CD4-positive, alpha-beta T cell (primary cell): ENCODE measurements around the gene VPREB1. TPM values are rescaled to one million over a fixed set of nuclear protein-coding genes. Genes with fewer than 3 reads are reported as not detected.

ENCODE experiments used
- ATAC-seq: fragments of 200-7000 bp; cut with Tn5 transposase; one replicate; pipeline ENCODE4 v1.10.0; 2022; ENCODE audit warnings: mild to moderate bottlenecking; ENCODE audit not compliant: poor library complexity
- CTCF ChIA-PET: fragments of 350-600 bp; sonication (Branson Sonifier 250); formaldehyde crosslinking; loops from one replicate; lab custom pipeline; 2021; ENCODE audit warnings: antibody characterized with exemption, inconsistent platforms; lab: Charles Lee
- POLR2A ChIA-PET: fragments of 350-600 bp; sonication (Branson Sonifier 250); formaldehyde crosslinking; loops from one replicate; lab custom pipeline; 2021; ENCODE audit warnings: antibody characterized with exemption, inconsistent platforms; lab: Charles Lee
- DNase-seq, 14 experiments: peaks; one replicate each; pipeline ENCODE4 v3.0.0-alpha.2; 2013 to 2020; ENCODE audit warnings: mixed read lengths in 2 of 14
- H3K27ac ChIP-seq, 2 donors: one replicate each; pipeline versions ENCODE4 v1.5.1 to v1.7.0; 2013; ENCODE audit warnings: low read length in 2 of 2, low read depth in 1 of 2, mild to moderate bottlenecking in 1 of 2
- H3K27me3 ChIP-seq, 2 experiments: 1 replicate in 1 of 2; 2 replicates in 1 of 2; pipeline versions ENCODE4 v1.6.1 to v1.7.0; 2013; ENCODE audit warnings: low read length in 2 of 2, control low read depth in 1 of 2, mild to moderate bottlenecking in 1 of 2, moderate library complexity in 1 of 2; ENCODE audit not compliant: insufficient read depth in 2 of 2, control insufficient read depth in 1 of 2
- H3K36me3 ChIP-seq: one replicate; pipeline ENCODE4 v1.6.1; 2013; ENCODE audit warnings: low read length, control low read depth; ENCODE audit not compliant: insufficient read depth
- H3K4me1 ChIP-seq: one replicate; pipeline ENCODE4 v1.6.1; 2013; ENCODE audit warnings: low read length, control low read depth; ENCODE audit not compliant: insufficient read depth
- H3K4me3 ChIP-seq: one replicate; pipeline ENCODE4 v1.5.1; 2013; ENCODE audit warnings: mild to moderate bottlenecking, low read length, moderate library complexity
- H3K9me3 ChIP-seq, 2 experiments: 1 replicate in 1 of 2; 2 replicates in 1 of 2; pipeline versions ENCODE4 v1.6.1 to v1.7.0; 2013; ENCODE audit warnings: low read length in 2 of 2, mild to moderate bottlenecking in 2 of 2, control low read depth in 1 of 2, moderate library complexity in 1 of 2; ENCODE audit not compliant: control insufficient read depth in 1 of 2, insufficient read depth in 1 of 2
- H3K27ac Mint-ChIP-seq: one replicate; pipeline ENCODE4 v1.8.0; 2020; ENCODE audit warnings: mixed read lengths
- H3K27me3 Mint-ChIP-seq: one replicate; pipeline ENCODE4 v1.8.0; 2021; ENCODE audit warnings: mixed read lengths
- H3K36me3 Mint-ChIP-seq: one replicate; pipeline ENCODE4 v1.8.0; 2021; ENCODE audit warnings: low read depth, mixed read lengths
- H3K4me1 Mint-ChIP-seq: one replicate; pipeline ENCODE4 v1.8.0; 2021; ENCODE audit warnings: low read depth, mixed read lengths
- H3K4me3 Mint-ChIP-seq: one replicate; pipeline ENCODE4 v1.8.0; 2020; ENCODE audit warnings: mild to moderate bottlenecking, mixed read lengths
- H3K9me3 Mint-ChIP-seq: one replicate; pipeline ENCODE4 v1.8.0; 2020; ENCODE audit warnings: mixed read lengths
- CTCF ChIP-seq: fragments of 200-600 bp; IDR thresholded peaks from one replicate; pipeline ENCODE4 v1.8.0; 2022; ENCODE audit warnings: antibody characterized with exemption, mild to moderate bottlenecking
- intact Hi-C, 2 experiments: fragments of 100-400 bp; cut with DNase I in 1 of 2; cut with micrococcal nuclease in 1 of 2; formaldehyde crosslinking; loops; one replicate each; pipeline versions ENCODE4 v1.15.1 to v1.9.0; 2023 to 2025; cut with DNase I, micrococcal nuclease
- total RNA-seq, 174 experiments: library from RNA in 2 of 174; stranded (reverse) in 2 of 174; gene quantifications; one replicate each; pipeline ENCODE4 v1.2.3 and lab custom pipeline; 2021 to 2026

Gene VPREB1
- total RNA-seq, 2 experiments from 2014 or later, result not detected

GRCh38 chr22:22235558-22235957, 9.0 kb upstream of the VPREB1 start:
- no peak overlapping the region for H3K4me3 Mint-ChIP-seq
- ChIA-PET CTCF (interaction anchor here (0.8 to 2.4 kb wide), 6 partner anchors 9 to 40 kb away, joined by 3 to 14 read pairs (median 7); no protein-coding TSS in a partner anchor), POLR2A (interaction anchor here (0.7 to 1.5 kb wide), 3 partner anchors 25 to 40 kb away, joined by 3 to 7 read pairs (median 3); no protein-coding TSS in a partner anchor)
- H3K36me3 Mint-ChIP-seq, result no peaks in the 10 kb centered on the region
- intact Hi-C loops, result loop anchor here (1.0 to 5.0 kb wide), 3 partner anchors 27 to 79 kb away; no protein-coding TSS in a partner anchor
- H3K4me1 Mint-ChIP-seq, result no peaks in the 10 kb centered on the region
- no peak overlapping the region for H3K4me3 ChIP-seq
- no peak for ATAC-seq
- H3K36me3 ChIP-seq, result no peaks in the 10 kb centered on the region
- H3K27me3 ChIP-seq, result no peaks in the 10 kb centered on the region
- no peaks in the 10 kb centered on the region for H3K9me3 Mint-ChIP-seq
- H3K27ac ChIP-seq, result no peak overlapping the region
- H3K9me3 ChIP-seq, result no peaks in the 10 kb centered on the region
- TF ChIP-seq CTCF, result peak; percentile 60
- peak; percentile 17 to 78 (median 32) for DNase-seq
- no peak overlapping the region for H3K27ac Mint-ChIP-seq
- no peaks in the 10 kb centered on the region for H3K4me1 ChIP-seq
- peaks cover 3% of the 10 kb centered on the region for H3K27me3 Mint-ChIP-seq

GRCh38 chr22:22237521-22237920, 7.1 kb upstream of the VPREB1 start:
- H3K4me3 ChIP-seq, result no peak overlapping the region
- ATAC-seq, result no peak
- H3K36me3 Mint-ChIP-seq, result no peaks in the 10 kb centered on the region
- H3K27me3 Mint-ChIP-seq, result peaks cover 12% of the 10 kb centered on the region
- H3K4me3 Mint-ChIP-seq, result no peak overlapping the region
- no peak overlapping the region for H3K27ac ChIP-seq
- ChIA-PET POLR2A (no interaction called here), CTCF (no interaction called here)
- no peaks in the 10 kb centered on the region for H3K27me3 ChIP-seq
- H3K4me1 ChIP-seq, result no peaks in the 10 kb centered on the region
- no peak for TF ChIP-seq CTCF
- no peaks in the 10 kb centered on the region for H3K9me3 ChIP-seq
- intact Hi-C loops, result loop anchor here in 1 of 2 experiments (5.0 kb wide), 1 partner anchor 40 kb away; no protein-coding TSS in a partner anchor
- H3K36me3 ChIP-seq, result no peaks in the 10 kb centered on the region
- H3K4me1 Mint-ChIP-seq, result no peaks in the 10 kb centered on the region
- no peak for DNase-seq
- H3K27ac Mint-ChIP-seq, result no peak overlapping the region
- H3K9me3 Mint-ChIP-seq, result no peaks in the 10 kb centered on the region

- no peak overlapping the region for H3K27ac ChIP-seq
- no peak for TF ChIP-seq CTCF
- no peaks in the 10 kb centered on the region for H3K4me1 ChIP-seq
- Mint-ChIP-seq H3K36me3 (no peaks in the 10 kb centered on the region), H3K27ac (no peak overlapping the region), H3K9me3 (no peaks in the 10 kb centered on the region), H3K4me1 (no peaks in the 10 kb centered on the region), H3K27me3 (peaks cover 22% of the 10 kb centered on the region), H3K4me3 (no peak overlapping the region)
- H3K4me3 ChIP-seq, result no peak overlapping the region
- POLR2A ChIA-PET, result no interaction called here
- no peak for ATAC-seq
- CTCF ChIA-PET, result no interaction called here
- intact Hi-C loops, result loop anchor here in 1 of 2 experiments (5.0 kb wide), 1 partner anchor 42 kb away; no protein-coding TSS in a partner anchor
- no peaks in the 10 kb centered on the region for H3K9me3 ChIP-seq
- peaks cover 0 to 3% of the 10 kb centered on the region in 2 experiments for H3K27me3 ChIP-seq
- no peak for DNase-seq
- H3K36me3 ChIP-seq, result no peaks in the 10 kb centered on the region
These were observed 5.2 kb upstream of the VPREB1 start for GRCh38 chr22:22239311-22239939.
